Measurements from ENCODE around the gene CCDC194.

GRCh38 chr19:17389957-17390664 is 3.9 kb downstream of the CCDC194 start:
- TF ChIP-seq, protein P1, sequence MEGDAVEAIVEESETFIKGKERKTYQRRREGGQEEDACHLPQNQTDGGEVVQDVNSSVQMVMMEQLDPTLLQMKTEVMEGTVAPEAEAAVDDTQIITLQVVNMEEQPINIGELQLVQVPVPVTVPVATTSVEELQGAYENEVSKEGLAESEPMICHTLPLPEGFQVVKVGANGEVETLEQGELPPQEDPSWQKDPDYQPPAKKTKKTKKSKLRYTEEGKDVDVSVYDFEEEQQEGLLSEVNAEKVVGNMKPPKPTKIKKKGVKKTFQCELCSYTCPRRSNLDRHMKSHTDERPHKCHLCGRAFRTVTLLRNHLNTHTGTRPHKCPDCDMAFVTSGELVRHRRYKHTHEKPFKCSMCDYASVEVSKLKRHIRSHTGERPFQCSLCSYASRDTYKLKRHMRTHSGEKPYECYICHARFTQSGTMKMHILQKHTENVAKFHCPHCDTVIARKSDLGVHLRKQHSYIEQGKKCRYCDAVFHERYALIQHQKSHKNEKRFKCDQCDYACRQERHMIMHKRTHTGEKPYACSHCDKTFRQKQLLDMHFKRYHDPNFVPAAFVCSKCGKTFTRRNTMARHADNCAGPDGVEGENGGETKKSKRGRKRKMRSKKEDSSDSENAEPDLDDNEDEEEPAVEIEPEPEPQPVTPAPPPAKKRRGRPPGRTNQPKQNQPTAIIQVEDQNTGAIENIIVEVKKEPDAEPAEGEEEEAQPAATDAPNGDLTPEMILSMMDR (conservative IDR thresholded peaks at IDR 0.05 in 1 of 2, IDR thresholded peaks at IDR 0.05 in 1 of 2; ENCODE audit: extremely low read depth in 1 of 2, insufficient read depth in 1 of 2, low read depth in 1 of 2, low read length in 2 of 2), result no peak
- TF ChIP-seq EZH2 (IDR thresholded peaks at IDR 0.05; ENCODE audit: borderline replicate concordance, low read length), result no peak
